ENCODE measurements around the gene ABCC8.
"Not testable (repeated sequence)": the region's sequence is repeated elsewhere in the genome, so short reads cannot be mapped to it uniquely, and the experiment has no call there.

ABCC8 gene

GRCh38 chr11:17463546-17464174, 13.0 kb downstream of the ABCC8 start:
- DNase-seq: no peak

GRCh38 chr11:17462940-17463339, 13.7 kb downstream of the ABCC8 start:
- no peak for DNase-seq

- no peak for DNase-seq
These were observed 16.2 kb downstream of the ABCC8 start for GRCh38 chr11:17460406-17460805.

- DNase-seq: no peak
These were observed 17.3 kb downstream of the ABCC8 start for GRCh38 chr11:17459236-17459896.

GRCh38 chr11:17458268-17458667, 18.4 kb downstream of the ABCC8 start:
- no peak for DNase-seq

- DNase-seq: no peak
These were observed 19.1 kb downstream of the ABCC8 start for GRCh38 chr11:17457396-17458173.

GRCh38 chr11:17452668-17453067, 24.0 kb downstream of the ABCC8 start:
- DNase-seq: no peak

- DNase-seq: no peak
These were observed 27.5 kb downstream of the ABCC8 start for GRCh38 chr11:17449158-17449557.

- DNase-seq: no peak
These were observed 30.2 kb downstream of the ABCC8 start for GRCh38 chr11:17446482-17446881.

GRCh38 chr11:17445240-17445795, 31.3 kb downstream of the ABCC8 start:
- no peak for DNase-seq

- no peak for DNase-seq
These were observed 32.5 kb downstream of the ABCC8 start for GRCh38 chr11:17443926-17444690.

GRCh38 chr11:17443423-17443822, 33.2 kb downstream of the ABCC8 start:
- no peak for DNase-seq

- DNase-seq: no peak
These were observed 33.6 kb downstream of the ABCC8 start for GRCh38 chr11:17443000-17443399.

GRCh38 chr11:17439316-17439782, 37.3 kb downstream of the ABCC8 start:
- no peak for DNase-seq

- no peak for DNase-seq
These were observed 39.3 kb downstream of the ABCC8 start for GRCh38 chr11:17437366-17437765.

GRCh38 chr11:17434108-17434507, 42.5 kb downstream of the ABCC8 start:
- DNase-seq: no peak

- no peak for DNase-seq
These were observed 44.6 kb downstream of the ABCC8 start for GRCh38 chr11:17432002-17432401.

- DNase-seq: no peak
These were observed 45.5 kb downstream of the ABCC8 start for GRCh38 chr11:17431139-17431538.

- DNase-seq: no peak
These were observed 46.0 kb downstream of the ABCC8 start for GRCh38 chr11:17430616-17431015.

- no peak for DNase-seq
These were observed 47.7 kb downstream of the ABCC8 start for GRCh38 chr11:17428925-17429324.

GRCh38 chr11:17428261-17428660, 48.4 kb downstream of the ABCC8 start:
- no peak for DNase-seq

- DNase-seq: not testable (repeated sequence)
These were observed 50.4 kb downstream of the ABCC8 start for GRCh38 chr11:17426233-17426632.
